Loucy (cell line): ENCODE measurements around the gene PMEPA1.

Experiments
- H2AFZ ChIP-seq: fragments of 200-600 bp; sonication (generic); 2 replicates; pipeline ENCODE4 v1.6.0; 2016; ENCODE audit warnings: antibody characterized with exemption, mild to moderate bottlenecking, low read length, moderate library complexity
- H3F3A ChIP-seq: fragments of 200-600 bp; 2 replicates; pipeline ENCODE4 v1.6.0; 2016; ENCODE audit warnings: antibody characterized with exemption, low read depth, mild to moderate bottlenecking
- H3K27me3 ChIP-seq: fragments of 200-600 bp; sonication (generic); 2 replicates; pipeline ENCODE4 v1.6.1; 2014; ENCODE audit warnings: low read length, mild to moderate bottlenecking; ENCODE audit not compliant: insufficient read depth, poor library complexity, severe bottlenecking
- H3K36me3 ChIP-seq: fragments of 200-600 bp; sonication (generic); 2 replicates; pipeline ENCODE4 v1.6.1; 2016; ENCODE audit warnings: low read length; ENCODE audit not compliant: insufficient read depth
- H3K4me1 ChIP-seq: fragments of 200-600 bp; sonication (generic); 2 replicates; pipeline ENCODE4 v1.5.1; 2014; ENCODE audit warnings: low read length, mild to moderate bottlenecking; ENCODE audit not compliant: insufficient read depth, poor library complexity, severe bottlenecking
- H3K4me2 ChIP-seq: fragments of 200-600 bp; sonication (generic); 2 replicates; pipeline ENCODE4 v1.6.0; 2014; ENCODE audit warnings: antibody characterized with exemption, low read length, low read depth, mild to moderate bottlenecking; ENCODE audit not compliant: poor library complexity, severe bottlenecking
- H3K4me3 ChIP-seq: fragments of 200-600 bp; sonication (generic); 2 replicates; pipeline ENCODE4 v1.5.1; 2014; ENCODE audit warnings: low read length, mild to moderate bottlenecking, mixed read lengths; ENCODE audit not compliant: poor library complexity, severe bottlenecking
- H3K79me2 ChIP-seq: fragments of 200-600 bp; sonication (generic); 2 replicates; pipeline ENCODE4 v1.6.1; 2014; ENCODE audit warnings: low read length; ENCODE audit not compliant: insufficient read depth
- H3K9ac ChIP-seq: fragments of 200-600 bp; sonication (generic); 2 replicates; pipeline ENCODE4 v1.6.0; 2014; ENCODE audit warnings: mild to moderate bottlenecking, low read depth, low read length, moderate library complexity; ENCODE audit not compliant: poor library complexity, severe bottlenecking
- H3K9me2 ChIP-seq: fragments of 200-600 bp; sonication (generic); replicated peaks from 2 replicates; pipeline ENCODE4 v1.6.1; 2016; ENCODE audit warnings: low read depth, low read length, mixed read lengths
- H3K9me3 ChIP-seq: fragments of 200-600 bp; sonication (generic); 2 replicates; pipeline ENCODE4 v1.6.1; 2014; ENCODE audit warnings: mild to moderate bottlenecking, antibody characterized with exemption, low read length, low read depth; ENCODE audit not compliant: insufficient read depth
- H4K20me1 ChIP-seq: fragments of 200-600 bp; sonication (generic); 2 replicates; pipeline ENCODE4 v1.6.0; 2014; ENCODE audit warnings: antibody characterized with exemption, low read length, mild to moderate bottlenecking; ENCODE audit not compliant: insufficient read depth, poor library complexity, severe bottlenecking
- CTCF ChIP-seq: fragments of 200-600 bp; sonication (generic); conservative IDR thresholded peaks from 2 replicates; pipeline ENCODE4 v1.5.1; 2014; ENCODE audit warnings: mild to moderate bottlenecking, antibody characterized with exemption, low read length
- EZH2phosphoT487 ChIP-seq: fragments of 200-600 bp; IDR thresholded peaks from 2 replicates; pipeline ENCODE4 v1.6.1; 2018; ENCODE audit warnings: antibody characterized with exemption, mild to moderate bottlenecking, moderate library complexity, borderline replicate concordance

PMEPA1 gene

GRCh38 chr20:57615445-57615811, 94.4 kb downstream of the PMEPA1 start:
- no peak for TF ChIP-seq EZH2phosphoT487
- TF ChIP-seq CTCF, result no peak
- Histone ChIP-seq H3K4me2 (no peak overlapping the region), H3K36me3 (no peaks in the 10 kb centered on the region), H3K4me1 (peaks cover 25% of the 10 kb centered on the region), H3K4me3 (no peak overlapping the region), H3K9me2 (no peaks in the 10 kb centered on the region), H3K27me3 (peaks cover 26% of the 10 kb centered on the region), H4K20me1 (no peaks in the 10 kb centered on the region), H3K9me3 (no peaks in the 10 kb centered on the region), H3K79me2 (no peaks in the 10 kb centered on the region), H3K9ac (no peak overlapping the region), H3F3A (0 out of 2 replicates have a peak, but pooled peaks cover 5% of the 10 kb centered on the region), H2AFZ (no peak overlapping the region)

- no peak overlapping the region for H3K4me3 ChIP-seq
- peaks cover 19% of the 10 kb centered on the region for H3K4me1 ChIP-seq
These were observed 95.0 kb downstream of the PMEPA1 start for GRCh38 chr20:57614490-57615444.

GRCh38 chr20:57613481-57613921, 96.3 kb downstream of the PMEPA1 start:
- H3K4me1 ChIP-seq, result peaks cover 6% of the 10 kb centered on the region
- H4K20me1 ChIP-seq, result no peaks in the 10 kb centered on the region
- no peaks in the 10 kb centered on the region for H3K9me3 ChIP-seq
- no peak overlapping the region for H3K9ac ChIP-seq
- no peak overlapping the region for H3K4me2 ChIP-seq
- H3K9me2 ChIP-seq, result no peaks in the 10 kb centered on the region
- H3F3A ChIP-seq, result no peaks in the 10 kb centered on the region
- no peaks in the 10 kb centered on the region for H3K79me2 ChIP-seq
- H2AFZ ChIP-seq, result no peak overlapping the region
- no peak for TF ChIP-seq EZH2phosphoT487
- H3K27me3 ChIP-seq, result peaks cover 20% of the 10 kb centered on the region
- H3K36me3 ChIP-seq, result no peaks in the 10 kb centered on the region
- no peak overlapping the region for H3K4me3 ChIP-seq

More at GRCh38 chr20:57614490-57615444, 95.0 kb downstream of the PMEPA1 start:
- Histone ChIP-seq H4K20me1 (no peaks in the 10 kb centered on the region), H3K36me3 (no peaks in the 10 kb centered on the region), H3K27me3 (peaks cover 20% of the 10 kb centered on the region), H3K79me2 (no peaks in the 10 kb centered on the region), H3K9me3 (no peaks in the 10 kb centered on the region), H3K9ac (no peak overlapping the region), H3K4me2 (no peak overlapping the region), H2AFZ (no peak overlapping the region), H3K9me2 (no peaks in the 10 kb centered on the region), H3F3A (0 out of 2 replicates have a peak, but pooled peaks cover 5% of the 10 kb centered on the region)
- no peak for TF ChIP-seq CTCF
- TF ChIP-seq EZH2phosphoT487, result no peak
